ENCODE data around the gene DAPK3. TPM values are rescaled to one million over a fixed set of nuclear protein-coding genes. Genes with fewer than 3 reads are reported as not detected.
"Not testable (repeated sequence)": the region's sequence is repeated elsewhere in the genome, so short reads cannot be mapped to it uniquely, and the experiment has no call there.

DAPK3 gene
- total RNA-seq, 1 experiment from 2014 or later = 66.6 TPM

DNA sequence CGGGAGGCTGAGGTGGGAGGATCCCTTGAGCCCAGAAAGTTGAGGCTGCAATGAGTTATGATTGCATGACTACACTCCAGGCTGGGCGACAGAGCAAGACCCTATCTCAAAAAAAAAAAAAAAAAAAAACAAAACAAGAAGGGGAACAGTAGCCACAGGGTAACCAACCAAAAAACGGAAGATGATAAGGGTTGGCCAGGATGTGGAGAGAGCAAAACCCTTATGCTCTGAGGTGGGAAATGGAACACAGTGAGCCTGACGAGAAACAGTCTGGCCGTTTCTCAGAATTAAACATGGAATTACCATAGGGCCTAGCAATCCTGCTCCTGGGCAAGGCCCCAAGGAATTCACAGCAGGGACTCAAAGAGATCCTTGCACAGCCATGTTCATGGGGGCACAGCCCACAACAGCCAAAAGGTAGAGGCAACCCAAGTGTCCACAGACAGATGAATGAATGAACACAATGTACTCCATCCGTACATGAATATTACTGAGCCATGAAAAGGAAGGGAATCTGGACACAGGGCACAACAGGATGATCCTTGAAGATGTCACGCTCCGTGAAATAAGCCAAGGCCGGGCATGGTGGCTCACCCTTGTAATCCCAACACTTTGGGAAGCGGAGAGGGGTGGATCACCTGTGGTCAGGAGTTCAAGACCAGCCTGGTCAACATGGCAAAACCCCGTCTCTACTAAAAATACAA lies 26.7 kb downstream of the DAPK3 start:
- CTCF ChIA-PET = no interaction called here
- in situ Hi-C loops (cut with HindIII; ENCODE audit: low pct_unique_long_range_greater_than_20kb, low sequenced_read_pairs) = no loop called here
- Histone ChIP-seq H3K4me1 (ENCODE audit: control insufficient read depth, insufficient read depth, low read length) (no peaks in the 10 kb centered on the region), H3K9me3 (ENCODE audit: control insufficient read depth, insufficient read depth, low read depth, low read length) (no peaks in the 10 kb centered on the region), H3K27ac (ENCODE audit: low read length) (no peak overlapping the region), H3K36me3 (ENCODE audit: control insufficient read depth, insufficient read depth, low read length) (no peaks in the 10 kb centered on the region), H3K27me3 (ENCODE audit: control insufficient read depth, insufficient read depth, low read length) (no peaks in the 10 kb centered on the region), H3K4me3 (ENCODE audit: low read depth in 2 of 2, low read length in 2 of 2) (no peak overlapping the region)
- no TSS peak for BruUV-seq (replicated peaks)
- no peak for DNase-seq (ENCODE audit: low read depth, low spot score)
- POLR2A ChIA-PET = no interaction called here
- no peak for ATAC-seq
- intact Hi-C loops (cut with micrococcal nuclease; ENCODE audit: unreplicated experiment) = no loop called here
- TF ChIP-seq TCF7L2 (IDR thresholded peaks at IDR 0.05; ENCODE audit: low read depth, low read length) (no peak), CTCF (IDR thresholded peaks at IDR 0.05) (no peak), POLR2AphosphoS5 (IDR thresholded peaks at IDR 0.05; ENCODE audit: low read depth, low read length) (no peak), SIN3A (IDR thresholded peaks at IDR 0.05; ENCODE audit: borderline replicate concordance, insufficient read depth, low read depth, low read length) (no peak)
- TF ChIP-seq, protein P1, sequence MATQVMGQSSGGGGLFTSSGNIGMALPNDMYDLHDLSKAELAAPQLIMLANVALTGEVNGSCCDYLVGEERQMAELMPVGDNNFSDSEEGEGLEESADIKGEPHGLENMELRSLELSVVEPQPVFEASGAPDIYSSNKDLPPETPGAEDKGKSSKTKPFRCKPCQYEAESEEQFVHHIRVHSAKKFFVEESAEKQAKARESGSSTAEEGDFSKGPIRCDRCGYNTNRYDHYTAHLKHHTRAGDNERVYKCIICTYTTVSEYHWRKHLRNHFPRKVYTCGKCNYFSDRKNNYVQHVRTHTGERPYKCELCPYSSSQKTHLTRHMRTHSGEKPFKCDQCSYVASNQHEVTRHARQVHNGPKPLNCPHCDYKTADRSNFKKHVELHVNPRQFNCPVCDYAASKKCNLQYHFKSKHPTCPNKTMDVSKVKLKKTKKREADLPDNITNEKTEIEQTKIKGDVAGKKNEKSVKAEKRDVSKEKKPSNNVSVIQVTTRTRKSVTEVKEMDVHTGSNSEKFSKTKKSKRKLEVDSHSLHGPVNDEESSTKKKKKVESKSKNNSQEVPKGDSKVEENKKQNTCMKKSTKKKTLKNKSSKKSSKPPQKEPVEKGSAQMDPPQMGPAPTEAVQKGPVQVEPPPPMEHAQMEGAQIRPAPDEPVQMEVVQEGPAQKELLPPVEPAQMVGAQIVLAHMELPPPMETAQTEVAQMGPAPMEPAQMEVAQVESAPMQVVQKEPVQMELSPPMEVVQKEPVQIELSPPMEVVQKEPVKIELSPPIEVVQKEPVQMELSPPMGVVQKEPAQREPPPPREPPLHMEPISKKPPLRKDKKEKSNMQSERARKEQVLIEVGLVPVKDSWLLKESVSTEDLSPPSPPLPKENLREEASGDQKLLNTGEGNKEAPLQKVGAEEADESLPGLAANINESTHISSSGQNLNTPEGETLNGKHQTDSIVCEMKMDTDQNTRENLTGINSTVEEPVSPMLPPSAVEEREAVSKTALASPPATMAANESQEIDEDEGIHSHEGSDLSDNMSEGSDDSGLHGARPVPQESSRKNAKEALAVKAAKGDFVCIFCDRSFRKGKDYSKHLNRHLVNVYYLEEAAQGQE (IDR thresholded peaks at IDR 0.05; ENCODE audit: insufficient read depth in 1 of 2, low read depth in 2 of 2, low read length in 1 of 2) = no peak

DNA sequence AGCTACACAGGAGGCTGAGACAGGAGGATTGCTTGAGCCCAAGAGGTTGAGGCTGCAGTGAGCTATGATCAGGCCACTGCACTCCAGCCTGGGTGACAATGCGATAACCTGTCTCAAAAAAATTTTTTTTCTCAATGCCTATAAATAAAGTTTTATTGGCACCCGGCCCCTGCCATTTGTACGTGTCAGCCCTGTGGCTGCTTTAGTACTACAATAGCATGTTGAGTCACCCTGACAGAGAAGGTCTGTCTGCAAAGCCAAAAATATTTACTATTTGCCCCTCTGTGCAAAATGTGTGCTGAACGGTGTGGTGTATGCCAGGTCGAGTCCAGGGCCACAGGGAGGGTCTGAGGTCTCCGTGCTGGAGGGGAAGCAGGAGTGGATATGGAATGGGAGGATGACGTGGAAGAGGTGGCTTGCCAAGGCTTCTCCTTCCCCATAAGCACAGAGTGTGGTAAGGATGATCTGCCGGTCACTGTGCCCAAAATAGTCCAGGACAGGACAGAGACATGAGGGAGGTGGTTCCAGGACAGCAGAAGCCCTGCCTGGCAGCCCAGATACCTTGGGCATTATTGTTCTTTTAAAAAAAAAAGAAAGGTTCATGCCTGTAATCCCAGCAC lies 28.0 kb downstream of the DAPK3 start:
- TF ChIP-seq, protein P1 (IDR thresholded peaks at IDR 0.05; ENCODE audit: insufficient read depth in 1 of 2, low read depth in 2 of 2, low read length in 1 of 2) = no peak
- TF ChIP-seq SIN3A (IDR thresholded peaks at IDR 0.05; ENCODE audit: borderline replicate concordance, insufficient read depth, low read depth, low read length) (no peak), CTCF (IDR thresholded peaks at IDR 0.05) (no peak), TCF7L2 (IDR thresholded peaks at IDR 0.05; ENCODE audit: low read depth, low read length) (no peak)
- intact Hi-C loops (cut with micrococcal nuclease; ENCODE audit: unreplicated experiment) = no loop called here
- ATAC-seq (0 out of 2 replicates have a peak, but pooled peaks have one; percentile 29), DNase-seq (ENCODE audit: low read depth, low spot score) (no peak)
- ChIA-PET POLR2A (no interaction called here), CTCF (no interaction called here)
- Histone ChIP-seq H3K9me3 (ENCODE audit: control insufficient read depth, insufficient read depth, low read depth, low read length) (no peaks in the 10 kb centered on the region), H3K27ac (ENCODE audit: low read length) (no peak overlapping the region), H3K4me1 (ENCODE audit: control insufficient read depth, insufficient read depth, low read length) (no peaks in the 10 kb centered on the region), H3K36me3 (ENCODE audit: control insufficient read depth, insufficient read depth, low read length) (no peaks in the 10 kb centered on the region), H3K27me3 (ENCODE audit: control insufficient read depth, insufficient read depth, low read length) (no peaks in the 10 kb centered on the region), H3K4me3 (ENCODE audit: low read depth in 2 of 2, low read length in 2 of 2) (no peak overlapping the region)
- no TSS peak for BruUV-seq (replicated peaks)
- in situ Hi-C loops (cut with HindIII; ENCODE audit: low pct_unique_long_range_greater_than_20kb, low sequenced_read_pairs) = no loop called here

- in situ Hi-C loops (cut with HindIII; ENCODE audit: low pct_unique_long_range_greater_than_20kb, low sequenced_read_pairs) = not testable (repeated sequence)
These were observed 32.5 kb downstream of the DAPK3 start for GRCh38 chr19:3938300-3938950.

More at GRCh38 chr19:3938300-3938950, 32.5 kb downstream of the DAPK3 start:
- BruUV-seq (replicated peaks); H3K27ac ChIP-seq (ENCODE audit: low read length); H3K36me3 ChIP-seq (ENCODE audit: control insufficient read depth, insufficient read depth, low read length); H3K9me3 ChIP-seq (ENCODE audit: control insufficient read depth, insufficient read depth, low read depth, low read length); H3K27me3 ChIP-seq (ENCODE audit: control insufficient read depth, insufficient read depth, low read length); intact Hi-C loops (cut with micrococcal nuclease; ENCODE audit: unreplicated experiment); CTCF ChIA-PET; H3K4me1 ChIP-seq (ENCODE audit: control insufficient read depth, insufficient read depth, low read length); POLR2A ChIA-PET; DNase-seq (ENCODE audit: low read depth, low spot score); H3K4me3 ChIP-seq (ENCODE audit: low read depth in 2 of 2, low read length in 2 of 2): not testable (repeated sequence)
- ATAC-seq = 0 out of 2 replicates have a peak, but pooled peaks have one; percentile 32
